Esophagus muscularis mucosa (tissue), 4 donors: ENCODE measurements around the gene DVL1. TPM values are rescaled to one million over a fixed set of nuclear protein-coding genes. Genes with fewer than 3 reads are reported as not detected.

Experiments
- DNase-seq: peaks from one replicate; pipeline ENCODE4 v3.0.0-alpha.2; 2017; ENCODE audit errors: extremely low spot score
- H3K27ac ChIP-seq, 4 donors: fragments of 200-600 bp; sonication (generic); replicated peaks in 1 of 4; 1 replicate in 3 of 4; 2 replicates in 1 of 4; pipeline ENCODE4 v1.5.1; 2016 to 2019; ENCODE audit warnings: mild to moderate bottlenecking in 1 of 4
- H3K27me3 ChIP-seq, 4 donors: fragments of 200-600 bp; sonication (generic); one replicate each; pipeline versions ENCODE4 v1.5.1 to v1.6.0; 2016 to 2019
- H3K36me3 ChIP-seq, 4 donors: fragments of 200-600 bp; sonication (generic); one replicate each; pipeline ENCODE4 v1.5.1; 2016 to 2019
- H3K4me1 ChIP-seq, 4 donors: fragments of 200-600 bp; sonication (generic); one replicate each; pipeline ENCODE4 v1.5.1; 2016 to 2019
- H3K4me3 ChIP-seq, 4 donors: fragments of 200-600 bp; sonication (generic); 1 replicate in 2 of 4; 2 replicates in 2 of 4; pipeline ENCODE4 v1.5.1; 2016 to 2019; ENCODE audit warnings: mild to moderate bottlenecking in 4 of 4, moderate library complexity in 1 of 4
- H3K9me3 ChIP-seq, 4 donors: fragments of 200-600 bp; sonication (generic); 1 replicate in 3 of 4; 2 replicates in 1 of 4; pipeline ENCODE4 v1.5.1; 2016 to 2019
- CTCF ChIP-seq, 3 experiments: fragments of 200-600 bp in 2 of 3; fragments of 450-650 bp in 1 of 3; sonication (generic) in 2 of 3; IDR thresholded peaks; one replicate each; pipeline ENCODE4 v1.5.1; 2017 to 2019; ENCODE audit warnings: antibody characterized with exemption in 3 of 3, mild to moderate bottlenecking in 2 of 3, moderate library complexity in 1 of 3
- EP300 ChIP-seq: sonication (generic); formaldehyde crosslinking; IDR thresholded peaks from one replicate; pipeline ENCODE4 v1.6.1; 2017; ENCODE audit warnings: antibody characterized with exemption
- POLR2A ChIP-seq: fragments of 450-650 bp; IDR thresholded peaks from one replicate; pipeline ENCODE4 v1.6.1; 2017; ENCODE audit warnings: antibody characterized with exemption, moderate library complexity, mild to moderate bottlenecking, low read depth
- POLR2AphosphoS5 ChIP-seq, 2 donors: sonication (generic); formaldehyde crosslinking; IDR thresholded peaks; one replicate each; pipeline ENCODE4 v1.6.1; 2017; ENCODE audit warnings: antibody characterized with exemption in 2 of 2
- WGBS: methylation state at CpG from one replicate; pipeline ENCODE4 v1.1.5; 2018; 5-methylcytosine and 5-hydroxymethylcytosine counted together
- intact Hi-C: fragments of 100-400 bp; cut with DNase I; formaldehyde crosslinking; loops from one replicate; pipeline ENCODE4 v1.15.1; 2023
- total RNA-seq, 4 donors: library from RNA; depleted of rRNA; stranded (reverse); fragments of >200 nt; gene quantifications; one replicate each; pipeline versions ENCODE4 v1.1.0 to v1.2.1, GENCODE V29; 2016

Gene DVL1
- total RNA-seq, 4 donors from 2014 or later = 66.9 to 141 (median 114) TPM

DNA sequence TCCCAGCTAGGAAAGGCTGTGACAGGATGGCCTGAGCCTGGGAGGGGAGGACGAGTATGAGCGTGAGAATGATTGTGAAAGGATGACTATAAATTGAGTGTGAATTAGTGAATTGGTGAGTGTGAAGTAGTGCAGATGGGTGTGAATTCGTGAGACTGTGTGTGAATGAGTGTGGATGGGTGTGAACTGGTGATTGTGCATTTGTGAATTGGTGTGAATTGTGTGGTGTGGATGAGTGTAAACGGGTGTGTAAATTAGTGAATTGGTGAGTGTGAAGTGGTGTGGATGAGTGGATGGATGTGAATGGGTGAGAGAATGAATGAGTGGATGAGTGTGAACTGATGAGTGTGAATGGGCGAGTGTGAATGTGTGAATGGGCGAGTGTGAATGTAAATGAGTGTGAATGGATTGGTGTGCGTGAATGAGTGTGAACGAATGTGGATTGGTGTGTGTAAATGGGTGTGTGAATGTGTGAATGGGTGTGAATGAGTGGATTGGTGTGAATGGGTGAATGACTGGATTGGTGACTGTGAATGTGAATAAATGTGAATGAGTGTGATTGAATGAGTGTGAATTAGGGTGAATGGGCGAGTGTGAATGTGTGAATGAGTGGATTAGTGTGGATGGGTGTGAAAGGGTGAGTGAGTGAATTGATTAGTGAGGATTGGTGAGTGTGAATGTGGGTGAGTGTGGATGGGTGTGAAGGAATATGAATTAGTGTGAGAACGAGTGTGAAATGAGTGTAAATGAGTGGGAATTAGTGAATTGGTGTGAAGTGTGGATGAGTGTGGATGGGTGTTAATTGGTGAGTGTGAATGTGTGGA, 16.9 kb upstream of the DVL1 start:
- Histone ChIP-seq H3K9me3 (no peaks in the 10 kb centered on the region), H3K27me3 (no peaks in the 10 kb centered on the region), H3K4me3 (no peak overlapping the region), H3K4me1 (peaks cover 2 to 14% (median 14%) of the 10 kb centered on the region in 4 donors), H3K27ac (no peak overlapping the region), H3K36me3 (peaks cover 0 to under 1% (median 0%) of the 10 kb centered on the region in 4 donors)
- intact Hi-C loops = no loop called here
- DNase-seq = no peak
- 75% methylated on average over 10 of the region's 10 CpGs for WGBS
- TF ChIP-seq POLR2AphosphoS5 (IDR thresholded peaks at IDR 0.05) (no peak), POLR2A (no peak), EP300 (no peak), CTCF (IDR thresholded peaks at IDR 0.05) (no peak)

- no peak for DNase-seq
- TF ChIP-seq EP300 (no peak), CTCF (IDR thresholded peaks at IDR 0.05) (no peak), POLR2A (no peak), POLR2AphosphoS5 (IDR thresholded peaks at IDR 0.05) (no peak)
- 77% methylated on average over 9 of the region's 14 CpGs for WGBS
- Histone ChIP-seq H3K4me3 (no peak overlapping the region), H3K27ac (no peak overlapping the region), H3K36me3 (no peaks in the 10 kb centered on the region), H3K9me3 (no peaks in the 10 kb centered on the region), H3K27me3 (peaks cover 0 to 9% (median 0%) of the 10 kb centered on the region in 4 donors), H3K4me1 (peaks cover 6 to 32% (median 30%) of the 10 kb centered on the region in 4 donors)
- intact Hi-C loops = no loop called here
Observed at GRCh38 chr1:1364266-1364665, 15.0 kb upstream of the DVL1 start.

- Histone ChIP-seq H3K4me3 (no peak overlapping the region), H3K4me1 (peaks cover 6 to 54% (median 50%) of the 10 kb centered on the region in 4 donors), H3K27me3 (peaks cover 0 to 30% (median 0%) of the 10 kb centered on the region in 4 donors), H3K9me3 (no peaks in the 10 kb centered on the region), H3K27ac (peak overlapping the region; percentile 39 to 84 (median 69)), H3K36me3 (no peaks in the 10 kb centered on the region)
- peak in 1 of 2 donors; percentile 32 for TF ChIP-seq POLR2AphosphoS5 (IDR thresholded peaks at IDR 0.05)
- TF ChIP-seq CTCF (IDR thresholded peaks at IDR 0.05) = peak in 1 of 3 experiments; percentile 7
- TF ChIP-seq POLR2A = no peak
- TF ChIP-seq EP300 = no peak
- WGBS = 29% methylated on average over 7 of the region's 13 CpGs
- DNase-seq = no peak
- intact Hi-C loops = no loop called here
Observed at GRCh38 chr1:1361982-1362423, 12.8 kb upstream of the DVL1 start.

GRCh38 chr1:1361233-1361981, 12.2 kb upstream of the DVL1 start:
- DNase-seq = no peak
- H3K27ac ChIP-seq = peak overlapping the region; percentile 39 to 84 (median 69)
- intact Hi-C loops = no loop called here
- H3K4me1 ChIP-seq = peaks cover 11 to 60% (median 55%) of the 10 kb centered on the region in 4 donors
- H3K27me3 ChIP-seq = peaks cover 0 to 36% (median 5%) of the 10 kb centered on the region in 4 donors
- no peaks in the 10 kb centered on the region for H3K9me3 ChIP-seq
- 70% methylated on average over 25 of the region's 35 CpGs for WGBS
- H3K36me3 ChIP-seq = no peaks in the 10 kb centered on the region
- TF ChIP-seq POLR2A (no peak), CTCF (IDR thresholded peaks at IDR 0.05) (no peak), EP300 (no peak), POLR2AphosphoS5 (IDR thresholded peaks at IDR 0.05) (no peak)
- no peak overlapping the region for H3K4me3 ChIP-seq
